ENCODE results near the gene COL5A1.

The COL5A1 gene

DNA sequence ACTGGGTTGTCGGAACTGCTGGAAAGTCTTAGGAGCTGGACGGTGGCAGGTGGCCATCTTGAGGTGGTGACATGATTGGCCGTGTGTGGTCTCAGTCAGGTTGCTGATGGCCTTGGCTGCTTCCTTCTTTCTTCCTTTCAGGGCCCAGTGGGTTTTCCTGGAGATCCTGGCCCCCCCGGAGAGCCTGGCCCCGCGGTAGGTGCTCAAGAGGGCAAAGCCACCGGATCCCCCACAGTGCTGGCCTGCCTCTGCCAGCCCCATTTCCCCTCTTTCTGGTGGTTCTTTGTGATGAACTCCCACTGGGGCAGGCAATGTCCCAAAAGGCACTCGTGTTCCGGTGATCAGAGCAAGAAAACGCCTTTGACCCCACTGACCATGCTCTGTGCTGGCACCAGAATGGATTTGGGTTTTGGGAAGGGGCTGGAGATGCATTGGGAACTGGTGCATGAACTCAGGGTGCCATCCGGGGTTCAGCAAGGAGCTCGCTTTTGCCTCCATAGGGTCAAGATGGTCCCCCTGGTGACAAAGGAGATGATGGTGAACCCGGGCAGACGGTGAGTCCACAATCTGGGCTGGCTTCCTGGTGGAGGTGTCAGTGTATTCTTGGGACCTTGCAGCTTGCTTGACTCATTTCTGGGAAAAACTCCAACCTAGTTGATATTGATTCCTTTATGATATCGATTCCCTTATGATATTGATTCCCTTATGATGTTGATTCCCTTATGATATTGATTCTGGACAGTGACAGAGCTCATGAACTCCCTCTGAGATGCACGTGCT, 174.0 kb downstream of the COL5A1 start:
- TF ChIP-seq, protein P1, sequence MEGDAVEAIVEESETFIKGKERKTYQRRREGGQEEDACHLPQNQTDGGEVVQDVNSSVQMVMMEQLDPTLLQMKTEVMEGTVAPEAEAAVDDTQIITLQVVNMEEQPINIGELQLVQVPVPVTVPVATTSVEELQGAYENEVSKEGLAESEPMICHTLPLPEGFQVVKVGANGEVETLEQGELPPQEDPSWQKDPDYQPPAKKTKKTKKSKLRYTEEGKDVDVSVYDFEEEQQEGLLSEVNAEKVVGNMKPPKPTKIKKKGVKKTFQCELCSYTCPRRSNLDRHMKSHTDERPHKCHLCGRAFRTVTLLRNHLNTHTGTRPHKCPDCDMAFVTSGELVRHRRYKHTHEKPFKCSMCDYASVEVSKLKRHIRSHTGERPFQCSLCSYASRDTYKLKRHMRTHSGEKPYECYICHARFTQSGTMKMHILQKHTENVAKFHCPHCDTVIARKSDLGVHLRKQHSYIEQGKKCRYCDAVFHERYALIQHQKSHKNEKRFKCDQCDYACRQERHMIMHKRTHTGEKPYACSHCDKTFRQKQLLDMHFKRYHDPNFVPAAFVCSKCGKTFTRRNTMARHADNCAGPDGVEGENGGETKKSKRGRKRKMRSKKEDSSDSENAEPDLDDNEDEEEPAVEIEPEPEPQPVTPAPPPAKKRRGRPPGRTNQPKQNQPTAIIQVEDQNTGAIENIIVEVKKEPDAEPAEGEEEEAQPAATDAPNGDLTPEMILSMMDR (IDR thresholded peaks at IDR 0.05; ENCODE audit: borderline replicate concordance, control extremely low read depth, extremely low read depth, insufficient read depth, missing control alignments): no peak
- no peak for DNase-seq (ENCODE audit: low spot score)
- in situ Hi-C loops (cut with MboI; ENCODE audit: low sequenced_read_pairs, unreplicated experiment): no loop called here

DNA sequence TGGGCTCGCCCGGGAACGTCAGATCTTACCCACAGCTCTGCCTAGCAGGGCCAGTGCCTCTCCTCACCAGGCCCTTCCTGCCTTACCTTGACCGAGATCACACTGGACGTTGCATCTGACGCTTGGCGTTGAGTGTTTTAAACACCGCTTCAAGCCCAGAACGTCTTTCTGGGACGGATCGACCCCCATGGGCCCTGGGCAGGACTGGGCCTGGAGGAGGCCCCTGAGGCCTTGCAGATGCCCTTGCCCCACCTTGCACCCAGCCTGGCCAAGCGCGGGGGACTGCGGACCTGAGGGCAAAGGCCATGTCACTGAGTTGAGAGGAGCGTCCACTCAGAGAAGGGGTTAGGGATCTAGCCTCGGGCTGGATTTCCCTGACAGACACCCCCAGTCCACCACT, 174.7 kb downstream of the COL5A1 start:
- in situ Hi-C loops (cut with MboI; ENCODE audit: low sequenced_read_pairs, unreplicated experiment): no loop called here
- TF ChIP-seq, protein P1 (IDR thresholded peaks at IDR 0.05; ENCODE audit: borderline replicate concordance, control extremely low read depth, extremely low read depth, insufficient read depth, missing control alignments): no peak
- no peak for DNase-seq (ENCODE audit: low spot score)

DNA sequence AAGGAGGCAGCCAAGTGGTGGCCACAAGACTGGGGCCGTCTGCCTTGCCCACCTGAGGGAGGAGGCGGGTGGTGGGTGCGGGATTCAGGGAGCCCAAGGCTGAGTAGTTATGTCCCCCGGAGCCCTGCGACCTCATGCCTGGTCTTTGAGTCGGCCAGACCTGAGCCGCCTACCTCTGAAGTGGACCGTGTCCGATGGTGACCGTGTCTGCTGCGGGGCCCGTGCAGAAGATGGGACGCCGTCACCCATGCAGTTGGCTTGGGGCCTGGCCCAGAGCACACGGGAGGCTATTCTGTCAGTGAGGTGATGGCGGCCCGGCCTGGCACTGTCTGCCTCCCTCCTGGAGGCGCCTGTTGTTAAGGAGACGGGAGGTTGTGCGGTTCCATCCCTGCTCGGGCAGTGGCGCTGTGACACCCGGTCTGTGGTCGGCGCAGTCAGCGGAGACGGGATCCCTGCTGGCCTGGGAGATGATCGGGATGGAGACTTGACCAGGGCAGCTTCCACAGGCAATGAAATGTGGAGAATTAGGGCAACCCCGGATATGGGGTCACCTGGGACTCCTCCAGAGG, 176.5 kb downstream of the COL5A1 start:
- in situ Hi-C loops (cut with MboI; ENCODE audit: low sequenced_read_pairs, unreplicated experiment): no loop called here
- TF ChIP-seq, protein P1 (IDR thresholded peaks at IDR 0.05; ENCODE audit: borderline replicate concordance, control extremely low read depth, extremely low read depth, insufficient read depth, missing control alignments): no peak
- no peak for DNase-seq (ENCODE audit: low spot score)

DNA sequence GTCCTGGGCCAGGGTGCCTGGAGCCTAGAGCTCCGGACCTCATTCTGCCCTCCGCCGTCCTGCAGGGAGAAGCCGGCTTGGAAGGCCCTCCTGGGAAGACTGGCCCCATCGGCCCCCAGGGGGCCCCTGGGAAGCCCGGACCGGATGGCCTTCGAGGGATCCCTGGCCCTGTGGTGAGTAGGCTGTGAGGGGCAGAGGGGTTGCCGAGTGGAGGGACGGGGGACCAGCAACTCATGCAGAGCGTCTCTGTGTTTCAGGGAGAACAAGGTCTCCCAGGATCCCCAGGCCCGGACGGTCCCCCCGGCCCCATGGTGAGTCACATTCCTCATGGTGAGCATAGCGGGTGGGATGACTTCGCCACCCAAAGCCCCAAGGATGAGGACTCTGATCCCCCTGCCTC, 177.0 kb downstream of the COL5A1 start:
- in situ Hi-C loops (cut with MboI; ENCODE audit: low sequenced_read_pairs, unreplicated experiment): no loop called here
- DNase-seq (ENCODE audit: low spot score): no peak
- TF ChIP-seq, protein P1 (IDR thresholded peaks at IDR 0.05; ENCODE audit: borderline replicate concordance, control extremely low read depth, extremely low read depth, insufficient read depth, missing control alignments): no peak

DNA sequence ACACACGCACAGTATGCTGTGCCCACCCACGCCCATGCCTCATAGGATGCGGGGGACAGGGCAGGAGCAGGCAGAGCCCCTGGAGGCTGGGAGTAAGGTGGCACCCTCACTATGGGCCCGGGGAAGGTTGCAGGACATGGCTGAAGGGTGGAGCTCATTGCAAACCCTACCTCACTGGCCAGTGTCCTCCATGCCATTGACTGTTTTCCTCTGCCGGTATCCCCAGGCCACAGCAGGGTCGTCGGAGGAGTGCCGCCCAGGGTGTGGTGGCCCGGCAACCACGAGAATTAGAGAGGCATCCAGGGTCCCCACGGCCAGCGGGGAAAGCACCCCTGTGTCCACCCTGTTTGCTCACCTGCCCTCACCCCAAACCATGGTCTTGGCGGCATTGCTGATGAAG, 179.3 kb downstream of the COL5A1 start:
- in situ Hi-C loops (cut with MboI; ENCODE audit: low sequenced_read_pairs, unreplicated experiment): no loop called here
- TF ChIP-seq, protein P1 (IDR thresholded peaks at IDR 0.05; ENCODE audit: borderline replicate concordance, control extremely low read depth, extremely low read depth, insufficient read depth, missing control alignments): no peak
- no peak for DNase-seq (ENCODE audit: low spot score)

DNA sequence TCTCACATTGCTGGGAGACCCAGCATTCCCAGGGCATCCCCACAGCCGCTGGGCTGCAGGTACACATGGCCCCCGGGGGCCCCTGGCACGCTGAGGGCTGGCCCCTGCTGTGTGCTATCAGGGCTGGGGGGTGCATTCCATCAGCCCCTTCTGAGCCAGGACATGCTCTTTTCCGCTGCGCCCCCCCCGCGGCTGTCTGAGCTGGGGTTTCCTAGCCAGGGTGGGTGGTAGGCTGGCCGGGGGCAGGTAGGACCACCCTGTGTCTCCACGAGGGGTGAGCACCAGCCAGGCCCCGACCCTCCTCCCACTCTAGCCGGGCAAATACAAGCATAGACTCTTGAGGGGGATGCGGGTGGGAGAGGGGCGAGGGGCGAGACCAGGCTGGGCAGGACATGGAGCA, 180.9 kb downstream of the COL5A1 start:
- in situ Hi-C loops (cut with MboI; ENCODE audit: low sequenced_read_pairs, unreplicated experiment): no loop called here
- TF ChIP-seq, protein P1 (IDR thresholded peaks at IDR 0.05; ENCODE audit: borderline replicate concordance, control extremely low read depth, extremely low read depth, insufficient read depth, missing control alignments): no peak
- no peak for DNase-seq (ENCODE audit: low spot score)

Data from GM13976 (cell line).